WTC11 (cell line): ENCODE results near the gene RRP1B. TPM values are rescaled to one million over a fixed set of nuclear protein-coding genes. Genes with fewer than 3 reads are reported as not detected.

Source experiments
- ATAC-seq: fragments of 200-7000 bp; cut with Tn5 transposase; 2 replicates; pipeline ENCODE4 v1.10.0; 2021; ENCODE audit warnings: mild to moderate bottlenecking, moderate library complexity
- CTCF ChIA-PET: fragments of 300-600 bp; sonication (Branson Sonifier 250); formaldehyde crosslinking; loops from one replicate; lab custom pipeline; 2021; ENCODE audit warnings: antibody characterized with exemption; lab: Charles Lee
- POLR2A ChIA-PET: fragments of 350-600 bp; sonication (Branson Sonifier 250); formaldehyde crosslinking; loops from one replicate; lab custom pipeline; 2021; ENCODE audit warnings: antibody characterized with exemption; lab: Charles Lee
- DNase-seq: peaks from one replicate; pipeline ENCODE4 v3.0.0; 2021; ENCODE audit warnings: low spot score
- H3K27ac Mint-ChIP-seq: 2 replicates; pipeline ENCODE4 v1.8.0; 2021; ENCODE audit warnings: mixed read lengths
- H3K27me3 Mint-ChIP-seq: 2 replicates; pipeline ENCODE4 v1.8.0; 2021; ENCODE audit warnings: low read depth, mild to moderate bottlenecking, moderate library complexity, mixed read lengths
- H3K36me3 Mint-ChIP-seq: 2 replicates; pipeline ENCODE4 v1.8.0; 2021; ENCODE audit warnings: mixed read lengths
- H3K4me1 Mint-ChIP-seq: 2 replicates; pipeline ENCODE4 v1.8.0; 2022; ENCODE audit warnings: mixed read lengths
- H3K4me3 Mint-ChIP-seq: 2 replicates; pipeline ENCODE4 v1.8.0; 2021; ENCODE audit warnings: mild to moderate bottlenecking, moderate library complexity, mixed read lengths
- H3K9me3 Mint-ChIP-seq: 2 replicates; pipeline ENCODE4 v1.8.0; 2021; ENCODE audit warnings: mixed read lengths
- CREB1 ChIP-seq: sonication (generic); formaldehyde crosslinking; IDR thresholded peaks from 2 replicates; pipeline ENCODE4 v1.8.0; 2023; ENCODE audit warnings: mild to moderate bottlenecking, missing genetic modification reagents
- CREM ChIP-seq: sonication (generic); formaldehyde crosslinking; IDR thresholded peaks from 2 replicates; pipeline ENCODE4 v1.8.1; 2022; ENCODE audit warnings: mild to moderate bottlenecking, missing genetic modification reagents, moderate library complexity
- EMX1 ChIP-seq: fragments of 250-450 bp; sonication (Bioruptor Pico); IDR thresholded peaks from 2 replicates; pipeline ENCODE4 v1.8.0; 2021; ENCODE audit warnings: mild to moderate bottlenecking
- FOXP1 ChIP-seq: sonication (generic); formaldehyde crosslinking; IDR thresholded peaks from 2 replicates; pipeline ENCODE4 v1.8.0; 2022; ENCODE audit warnings: missing genetic modification reagents, mild to moderate bottlenecking, moderate library complexity, borderline replicate concordance
- HMGA2 ChIP-seq: fragments of 250-450 bp; sonication (Bioruptor Pico); IDR thresholded peaks from 2 replicates; pipeline ENCODE4 v1.4.0; 2021; ENCODE audit warnings: mild to moderate bottlenecking, moderate library complexity
- HMGXB4 ChIP-seq: sonication (generic); formaldehyde crosslinking; IDR thresholded peaks from 2 replicates; pipeline ENCODE4 v1.8.1; 2023; ENCODE audit warnings: mild to moderate bottlenecking, moderate library complexity, missing genetic modification reagents
- MXD4 ChIP-seq: fragments of 250-450 bp; sonication (Bioruptor Pico); IDR thresholded peaks from 2 replicates; pipeline ENCODE4 v1.8.0; 2021; ENCODE audit warnings: mild to moderate bottlenecking, moderate library complexity, borderline replicate concordance
- MYBL2 ChIP-seq: sonication (generic); formaldehyde crosslinking; IDR thresholded peaks from 2 replicates; pipeline ENCODE4 v1.8.1; 2023; ENCODE audit warnings: mild to moderate bottlenecking, moderate library complexity, missing genetic modification reagents
- NFYB ChIP-seq: sonication (generic); formaldehyde crosslinking; conservative IDR thresholded peaks from 2 replicates; pipeline ENCODE4 v1.8.0; 2022; ENCODE audit warnings: low read depth, missing genetic modification reagents
- PREB ChIP-seq: sonication (generic); formaldehyde crosslinking; IDR thresholded peaks from 2 replicates; pipeline ENCODE4 v1.8.1; 2022; ENCODE audit warnings: mild to moderate bottlenecking, missing genetic modification reagents, moderate library complexity, borderline replicate concordance
- SMAD3 ChIP-seq: sonication (generic); formaldehyde crosslinking; IDR thresholded peaks from 2 replicates; pipeline ENCODE4 v1.8.0; 2022; ENCODE audit warnings: missing genetic modification reagents, mild to moderate bottlenecking, borderline replicate concordance
- TCF7 ChIP-seq: sonication (generic); formaldehyde crosslinking; IDR thresholded peaks from 2 replicates; pipeline ENCODE4 v1.8.0; 2022; ENCODE audit warnings: mild to moderate bottlenecking, low read depth, missing genetic modification reagents, moderate library complexity
- TP53 ChIP-seq: sonication (generic); formaldehyde crosslinking; IDR thresholded peaks from 2 replicates; pipeline ENCODE4 v1.8.1; 2023; ENCODE audit warnings: mild to moderate bottlenecking, missing genetic modification reagents
- total RNA-seq: library from RNA; stranded (reverse); gene quantifications from 3 replicates; pipeline ENCODE4 v1.2.3, GENCODE V29; 2021
- TF ChIP-seq, protein P1 (sequence below): fragments of 250-450 bp; sonication (Bioruptor Pico); IDR thresholded peaks from 2 replicates; pipeline ENCODE4 v1.9.0; 2021; ENCODE audit warnings: mild to moderate bottlenecking
- TF ChIP-seq, protein P2 (sequence below): sonication (generic); formaldehyde crosslinking; IDR thresholded peaks from 2 replicates; pipeline ENCODE4 v1.8.1; 2023; ENCODE audit warnings: mild to moderate bottlenecking, missing genetic modification reagents, moderate library complexity
- TF ChIP-seq, protein P3 (sequence below): sonication (generic); formaldehyde crosslinking; IDR thresholded peaks from 2 replicates; pipeline ENCODE4 v1.8.0; 2022; ENCODE audit warnings: mild to moderate bottlenecking, missing genetic modification reagents
- TF ChIP-seq, protein P4 (sequence below): sonication (generic); formaldehyde crosslinking; conservative IDR thresholded peaks from 2 replicates; pipeline ENCODE4 v1.8.1; 2022; ENCODE audit warnings: mild to moderate bottlenecking, missing genetic modification reagents

RRP1B gene
- total RNA-seq, 1 experiment from 2014 or later = 74.9 TPM

- Mint-ChIP-seq H3K9me3 (no peaks in the 10 kb centered on the region), H3K27me3 (no peaks in the 10 kb centered on the region), H3K36me3 (peaks cover 71% of the 10 kb centered on the region), H3K4me1 (no peaks in the 10 kb centered on the region), H3K4me3 (no peak overlapping the region), H3K27ac (no peak overlapping the region)
- no peak for ATAC-seq
- TF ChIP-seq, protein P1, sequence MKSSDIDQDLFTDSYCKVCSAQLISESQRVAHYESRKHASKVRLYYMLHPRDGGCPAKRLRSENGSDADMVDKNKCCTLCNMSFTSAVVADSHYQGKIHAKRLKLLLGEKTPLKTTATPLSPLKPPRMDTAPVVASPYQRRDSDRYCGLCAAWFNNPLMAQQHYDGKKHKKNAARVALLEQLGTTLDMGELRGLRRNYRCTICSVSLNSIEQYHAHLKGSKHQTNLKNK (CRISPR knock-in tag) = no peak
- TF ChIP-seq NFYB (CRISPR knock-in tag) = no peak
- TF ChIP-seq MXD4 (CRISPR knock-in tag) = no peak
- no peak for TF ChIP-seq PREB (CRISPR knock-in tag)
- no peak for TF ChIP-seq EMX1 (CRISPR knock-in tag)
- TF ChIP-seq TP53 (CRISPR knock-in tag) = no peak
- TF ChIP-seq FOXP1 = no peak
- no peak for TF ChIP-seq HMGXB4 (CRISPR knock-in tag)
- no peak for TF ChIP-seq TCF7 (CRISPR knock-in tag)
- TF ChIP-seq, protein P2, sequence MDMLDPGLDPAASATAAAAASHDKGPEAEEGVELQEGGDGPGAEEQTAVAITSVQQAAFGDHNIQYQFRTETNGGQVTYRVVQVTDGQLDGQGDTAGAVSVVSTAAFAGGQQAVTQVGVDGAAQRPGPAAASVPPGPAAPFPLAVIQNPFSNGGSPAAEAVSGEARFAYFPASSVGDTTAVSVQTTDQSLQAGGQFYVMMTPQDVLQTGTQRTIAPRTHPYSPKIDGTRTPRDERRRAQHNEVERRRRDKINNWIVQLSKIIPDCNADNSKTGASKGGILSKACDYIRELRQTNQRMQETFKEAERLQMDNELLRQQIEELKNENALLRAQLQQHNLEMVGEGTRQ (CRISPR knock-in tag) = no peak
- ChIA-PET POLR2A (no interaction called here), CTCF (interaction anchor here (1.7 kb wide), 1 partner anchor 39 kb away, joined by 6 read pairs; no protein-coding TSS in a partner anchor)
- no peak for DNase-seq
These were observed 30.4 kb downstream of the RRP1B start for GRCh38 chr21:43689556-43690337.

- Mint-ChIP-seq H3K36me3 (peaks cover 67% of the 10 kb centered on the region), H3K4me3 (no peak overlapping the region), H3K4me1 (no peaks in the 10 kb centered on the region), H3K27me3 (no peaks in the 10 kb centered on the region), H3K9me3 (no peaks in the 10 kb centered on the region), H3K27ac (0 out of 2 replicates have a peak overlapping the region, but pooled peaks have one; percentile 65)
- ATAC-seq = no peak
- TF ChIP-seq CREB1 (no peak), HMGA2 (no peak), MXD4 (CRISPR knock-in tag) (no peak), CREM (CRISPR knock-in tag) (no peak), SMAD3 (CRISPR knock-in tag) (no peak), TCF7 (CRISPR knock-in tag) (no peak), MYBL2 (no peak)
- TF ChIP-seq, protein P3, sequence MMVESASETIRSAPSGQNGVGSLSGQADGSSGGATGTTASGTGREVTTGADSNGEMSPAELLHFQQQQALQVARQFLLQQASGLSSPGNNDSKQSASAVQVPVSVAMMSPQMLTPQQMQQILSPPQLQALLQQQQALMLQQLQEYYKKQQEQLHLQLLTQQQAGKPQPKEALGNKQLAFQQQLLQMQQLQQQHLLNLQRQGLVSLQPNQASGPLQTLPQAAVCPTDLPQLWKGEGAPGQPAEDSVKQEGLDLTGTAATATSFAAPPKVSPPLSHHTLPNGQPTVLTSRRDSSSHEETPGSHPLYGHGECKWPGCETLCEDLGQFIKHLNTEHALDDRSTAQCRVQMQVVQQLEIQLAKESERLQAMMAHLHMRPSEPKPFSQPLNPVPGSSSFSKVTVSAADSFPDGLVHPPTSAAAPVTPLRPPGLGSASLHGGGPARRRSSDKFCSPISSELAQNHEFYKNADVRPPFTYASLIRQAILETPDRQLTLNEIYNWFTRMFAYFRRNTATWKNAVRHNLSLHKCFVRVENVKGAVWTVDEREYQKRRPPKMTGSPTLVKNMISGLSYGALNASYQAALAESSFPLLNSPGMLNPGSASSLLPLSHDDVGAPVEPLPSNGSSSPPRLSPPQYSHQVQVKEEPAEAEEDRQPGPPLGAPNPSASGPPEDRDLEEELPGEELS = no peak
- TF ChIP-seq, protein P4, sequence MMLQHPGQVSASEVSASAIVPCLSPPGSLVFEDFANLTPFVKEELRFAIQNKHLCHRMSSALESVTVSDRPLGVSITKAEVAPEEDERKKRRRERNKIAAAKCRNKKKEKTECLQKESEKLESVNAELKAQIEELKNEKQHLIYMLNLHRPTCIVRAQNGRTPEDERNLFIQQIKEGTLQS = no peak
- TF ChIP-seq, protein P1 (CRISPR knock-in tag) = no peak
- ChIA-PET POLR2A (no interaction called here), CTCF (interaction anchor here (1.7 kb wide), 1 partner anchor 38 kb away, joined by 6 read pairs; no protein-coding TSS in a partner anchor)
- DNase-seq = no peak
These were observed 31.0 kb downstream of the RRP1B start for GRCh38 chr21:43690346-43690745.
